CD14-positive monocyte (primary cell): ENCODE measurements around the gene FNDC11. TPM values are rescaled to one million over a fixed set of nuclear protein-coding genes. Genes with fewer than 3 reads are reported as not detected.

Source experiments
- DNase-seq, 3 donors: peaks; one replicate each; pipeline ENCODE4 v3.0.0-alpha.2; 2011 to 2022
- H2AFZ ChIP-seq: 2 replicates; pipeline ENCODE4 v1.6.0; 2012; ENCODE audit warnings: mild to moderate bottlenecking, low read depth, low read length, inconsistent platforms; ENCODE audit not compliant: insufficient read depth, poor library complexity, severe bottlenecking
- H3K27ac ChIP-seq, 2 donors: 1 replicate in 1 of 2; 2 replicates in 1 of 2; pipeline ENCODE4 v1.5.1; 2012 to 2013; ENCODE audit warnings: low read length in 2 of 2, control low read depth in 1 of 2, inconsistent platforms in 1 of 2, low read depth in 1 of 2, mild to moderate bottlenecking in 1 of 2
- H3K27me3 ChIP-seq, 2 donors: one replicate each; pipeline versions ENCODE4 v1.6.0 to v1.6.1; 2011 to 2013; ENCODE audit warnings: low read length in 2 of 2; ENCODE audit not compliant: control insufficient read depth in 2 of 2, insufficient read depth in 2 of 2
- H3K36me3 ChIP-seq, 2 donors: replicated peaks in 1 of 2; 1 replicate in 1 of 2; 2 replicates in 1 of 2; pipeline versions ENCODE4 v1.5.1 to v1.6.1; 2012 to 2013; ENCODE audit warnings: low read length in 2 of 2, control low read depth in 1 of 2, inconsistent platforms in 1 of 2, mild to moderate bottlenecking in 1 of 2; ENCODE audit not compliant: insufficient read depth in 2 of 2, control insufficient read depth in 1 of 2
- H3K4me1 ChIP-seq, 2 donors: 1 replicate in 1 of 2; 2 replicates in 1 of 2; pipeline versions ENCODE4 v1.5.1 to v1.6.1; 2012 to 2013; ENCODE audit warnings: low read length in 2 of 2, control low read depth in 1 of 2, inconsistent platforms in 1 of 2, mild to moderate bottlenecking in 1 of 2, moderate library complexity in 1 of 2; ENCODE audit not compliant: insufficient read depth in 2 of 2, control insufficient read depth in 1 of 2
- H3K4me2 ChIP-seq: replicated peaks from 2 replicates; pipeline ENCODE3; 2012; ENCODE audit warnings: low read length, moderate library complexity, mild to moderate bottlenecking; ENCODE audit not compliant: poor library complexity, severe bottlenecking; ENCODE audit errors: extremely low read depth
- H3K4me3 ChIP-seq, 3 experiments: fragments of 200-600 bp in 1 of 3; sonication (generic) in 1 of 3; replicated peaks in 1 of 3; 1 replicate in 2 of 3; 2 replicates in 1 of 3; pipeline ENCODE4 v1.5.1; 2011 to 2013; ENCODE audit warnings: low read length in 3 of 3, mild to moderate bottlenecking in 3 of 3, control low read depth in 2 of 3, low read depth in 2 of 3, inconsistent platforms in 1 of 3, moderate library complexity in 1 of 3
- H3K79me2 ChIP-seq: 2 replicates; pipeline ENCODE4 v1.6.0; 2012; ENCODE audit warnings: mild to moderate bottlenecking, control low read depth, inconsistent platforms, low read length, moderate library complexity; ENCODE audit not compliant: insufficient read depth
- H3K9ac ChIP-seq: 2 replicates; pipeline ENCODE4 v1.6.0; 2017; ENCODE audit warnings: low read length, mild to moderate bottlenecking; ENCODE audit not compliant: insufficient read depth, poor library complexity, severe bottlenecking
- H3K9me3 ChIP-seq, 2 donors: replicated peaks in 1 of 2; 1 replicate in 1 of 2; 2 replicates in 1 of 2; pipeline versions ENCODE4 v1.5.1 to v1.6.1; 2012 to 2013; ENCODE audit warnings: low read length in 2 of 2, control low read depth in 1 of 2; ENCODE audit not compliant: control insufficient read depth in 1 of 2, insufficient read depth in 1 of 2
- H4K20me1 ChIP-seq: 2 replicates; pipeline ENCODE4 v1.6.0; 2012; ENCODE audit warnings: mild to moderate bottlenecking, low read length, control low read depth, moderate library complexity; ENCODE audit not compliant: insufficient read depth
- H3K27ac Mint-ChIP-seq, 7 donors: one replicate each; pipeline ENCODE4 v1.8.0; 2020; ENCODE audit warnings: mild to moderate bottlenecking in 7 of 7, mixed read lengths in 7 of 7, moderate library complexity in 6 of 7, inconsistent platforms in 2 of 7
- H3K27me3 Mint-ChIP-seq, 3 donors: one replicate each; pipeline ENCODE4 v1.8.0; 2021 to 2022; ENCODE audit warnings: low read depth in 3 of 3, mild to moderate bottlenecking in 3 of 3, mixed read lengths in 3 of 3, moderate library complexity in 3 of 3, inconsistent platforms in 1 of 3
- H3K36me3 Mint-ChIP-seq, 2 donors: one replicate each; pipeline ENCODE4 v1.8.0; 2020; ENCODE audit warnings: mixed read lengths in 2 of 2, inconsistent platforms in 1 of 2, mild to moderate bottlenecking in 1 of 2
- H3K4me1 Mint-ChIP-seq: one replicate; pipeline ENCODE4 v1.8.0; 2020; ENCODE audit warnings: mild to moderate bottlenecking, mixed read lengths
- H3K4me3 Mint-ChIP-seq, 2 donors: one replicate each; pipeline ENCODE4 v1.8.0; 2020; ENCODE audit warnings: mild to moderate bottlenecking in 2 of 2, mixed read lengths in 2 of 2, moderate library complexity in 1 of 2
- H3K9me3 Mint-ChIP-seq, 7 donors: one replicate each; pipeline ENCODE4 v1.8.0; 2020 to 2022; ENCODE audit warnings: mixed read lengths in 7 of 7, mild to moderate bottlenecking in 6 of 7, moderate library complexity in 6 of 7, inconsistent platforms in 2 of 7
- WGBS: methylation state at CpG from one replicate; pipeline ENCODE4 v1.1.5; 2013; ENCODE audit warnings: missing lambda C conversion rate; ENCODE audit not compliant: insufficient coverage; 5-methylcytosine and 5-hydroxymethylcytosine counted together
- intact Hi-C, 2 donors: fragments of 100-400 bp; cut with micrococcal nuclease; formaldehyde crosslinking; loops; one replicate each; pipeline versions ENCODE4 v1.15.0 to v1.15.1; 2023
- polyA plus RNA-seq, 3 donors: library from polyadenylated mRNA; depleted of rRNA in 1 of 3; unstranded in 2 of 3; stranded (reverse) in 1 of 3; fragments of 300-500 nt in 2 of 3; fragments of >200 nt in 1 of 3; fragmentation: Illumina TruSeq in 2 of 3; gene quantifications; 1 replicate in 2 of 3; 2 replicates in 1 of 3; pipeline ENCODE4 v1.2.3, GENCODE V29; 2012 to 2021
- TF ChIP-seq, protein P1 (sequence below): fragments of 200-600 bp; IDR thresholded peaks from one replicate; pipeline ENCODE4 v1.8.0; 2022; ENCODE audit warnings: antibody characterized with exemption, mild to moderate bottlenecking

Gene FNDC11
- polyA plus RNA-seq, 3 donors: 0.23 TPM; not detected in 2

DNA sequence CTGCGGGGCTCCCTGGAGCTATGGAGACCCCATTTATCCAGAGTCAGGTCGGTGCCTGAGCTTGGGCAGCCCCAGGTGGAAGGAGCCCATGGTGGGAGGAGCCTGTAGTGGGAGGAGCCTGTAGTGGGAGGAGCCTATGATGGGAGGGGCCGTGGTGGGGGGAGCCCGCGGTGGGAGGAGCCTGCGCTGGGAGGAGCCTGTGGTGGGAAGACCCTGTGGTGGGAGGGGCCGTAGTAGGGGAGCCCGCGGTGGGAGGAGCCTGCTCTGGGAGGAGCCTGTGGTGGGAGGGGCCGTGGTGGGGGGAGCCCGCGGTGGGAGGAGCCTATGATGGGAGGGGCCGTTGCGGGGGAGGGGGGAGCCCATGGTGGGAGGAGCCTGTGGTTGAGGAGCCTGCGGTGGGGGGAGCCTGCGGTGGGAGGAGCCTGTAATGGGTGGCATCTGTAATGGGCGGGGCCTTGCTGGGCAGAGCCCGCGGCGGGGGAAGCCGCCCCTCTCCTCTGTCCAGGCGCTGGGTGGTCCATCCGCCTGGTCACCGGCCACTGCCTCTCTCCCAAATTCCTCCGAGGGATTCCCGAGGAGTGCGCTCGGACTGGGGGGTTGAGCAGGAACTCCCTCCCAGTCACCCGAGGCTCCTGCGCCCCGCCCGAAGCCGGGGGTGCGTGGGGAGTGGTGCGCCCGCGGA is 567 bp upstream of the FNDC11 start:
- Mint-ChIP-seq H3K27ac (peak overlapping the region in 1 of 7 donors; percentile 30), H3K27me3 (peaks cover 53 to 85% (median 70%) of the 10 kb centered on the region in 3 donors), H3K4me1 (peaks cover 10% of the 10 kb centered on the region), H3K9me3 (peaks cover 2 to 11% (median 6%) of the 10 kb centered on the region in 7 donors), H3K4me3 (peak overlapping the region; percentile 42 to 49), H3K36me3 (peaks cover 2% of the 10 kb centered on the region in 2 donors)
- peak; percentile 30 to 81 (median 61) for DNase-seq
- H3K9me3 ChIP-seq: peaks cover 0 to 7% of the 10 kb centered on the region in 2 donors
- H3K79me2 ChIP-seq: no peaks in the 10 kb centered on the region
- peak overlapping the region; percentile 81 for H3K4me2 ChIP-seq
- TF ChIP-seq, protein P1, sequence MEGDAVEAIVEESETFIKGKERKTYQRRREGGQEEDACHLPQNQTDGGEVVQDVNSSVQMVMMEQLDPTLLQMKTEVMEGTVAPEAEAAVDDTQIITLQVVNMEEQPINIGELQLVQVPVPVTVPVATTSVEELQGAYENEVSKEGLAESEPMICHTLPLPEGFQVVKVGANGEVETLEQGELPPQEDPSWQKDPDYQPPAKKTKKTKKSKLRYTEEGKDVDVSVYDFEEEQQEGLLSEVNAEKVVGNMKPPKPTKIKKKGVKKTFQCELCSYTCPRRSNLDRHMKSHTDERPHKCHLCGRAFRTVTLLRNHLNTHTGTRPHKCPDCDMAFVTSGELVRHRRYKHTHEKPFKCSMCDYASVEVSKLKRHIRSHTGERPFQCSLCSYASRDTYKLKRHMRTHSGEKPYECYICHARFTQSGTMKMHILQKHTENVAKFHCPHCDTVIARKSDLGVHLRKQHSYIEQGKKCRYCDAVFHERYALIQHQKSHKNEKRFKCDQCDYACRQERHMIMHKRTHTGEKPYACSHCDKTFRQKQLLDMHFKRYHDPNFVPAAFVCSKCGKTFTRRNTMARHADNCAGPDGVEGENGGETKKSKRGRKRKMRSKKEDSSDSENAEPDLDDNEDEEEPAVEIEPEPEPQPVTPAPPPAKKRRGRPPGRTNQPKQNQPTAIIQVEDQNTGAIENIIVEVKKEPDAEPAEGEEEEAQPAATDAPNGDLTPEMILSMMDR: no peak
- H4K20me1 ChIP-seq: peaks cover 30% of the 10 kb centered on the region
- H3K9ac ChIP-seq: peak overlapping the region; percentile 15
- 2% methylated on average over 32 of the region's 37 CpGs for WGBS
- H3K4me3 ChIP-seq: peak overlapping the region; percentile 3 to 72 (median 28)
- no peaks in the 10 kb centered on the region for H3K36me3 ChIP-seq
- H3K27me3 ChIP-seq: peaks cover 2 to 63% of the 10 kb centered on the region in 2 donors
- no peak overlapping the region for H3K27ac ChIP-seq
- peaks cover 15 to 22% of the 10 kb centered on the region in 2 donors for H3K4me1 ChIP-seq
- peak overlapping the region; percentile 71 for H2AFZ ChIP-seq
- intact Hi-C loops: no loop called here

GRCh38 chr20:63554361-63555278 is 661 bp downstream of the FNDC11 start:
- H3K9me3 Mint-ChIP-seq: peaks cover 4 to 16% (median 6%) of the 10 kb centered on the region in 7 donors
- 71% methylated on average over 38 of the region's 38 CpGs for WGBS
- peaks cover 45 to 81% (median 64%) of the 10 kb centered on the region in 3 donors for H3K27me3 Mint-ChIP-seq
- TF ChIP-seq, protein P1: no peak
- no peak overlapping the region for H3K27ac ChIP-seq
- peak overlapping the region; percentile 81 for H3K4me2 ChIP-seq
- H3K36me3 Mint-ChIP-seq: peaks cover 8 to 12% of the 10 kb centered on the region in 2 donors
- H3K4me3 ChIP-seq: peak overlapping the region in 1 of 3 experiments; percentile 72
- no peaks in the 10 kb centered on the region for H3K79me2 ChIP-seq
- peak overlapping the region; percentile 37 to 62 for H3K4me3 Mint-ChIP-seq
- no peak for DNase-seq
- intact Hi-C loops: no loop called here
- H4K20me1 ChIP-seq: peaks cover 39% of the 10 kb centered on the region
- H3K27me3 ChIP-seq: peaks cover 2 to 56% of the 10 kb centered on the region in 2 donors
- peaks cover 10% of the 10 kb centered on the region for H3K4me1 Mint-ChIP-seq
- H3K9ac ChIP-seq: no peak overlapping the region
- peaks cover 15 to 22% of the 10 kb centered on the region in 2 donors for H3K4me1 ChIP-seq
- H3K27ac Mint-ChIP-seq: peak overlapping the region in 1 of 7 donors; percentile 31
- H3K9me3 ChIP-seq: peaks cover 0 to 7% of the 10 kb centered on the region in 2 donors
- H2AFZ ChIP-seq: no peak overlapping the region
- peaks cover 0 to under 1% of the 10 kb centered on the region in 2 donors for H3K36me3 ChIP-seq
